Measurements from ENCODE around the gene KDELR1.

DNA sequence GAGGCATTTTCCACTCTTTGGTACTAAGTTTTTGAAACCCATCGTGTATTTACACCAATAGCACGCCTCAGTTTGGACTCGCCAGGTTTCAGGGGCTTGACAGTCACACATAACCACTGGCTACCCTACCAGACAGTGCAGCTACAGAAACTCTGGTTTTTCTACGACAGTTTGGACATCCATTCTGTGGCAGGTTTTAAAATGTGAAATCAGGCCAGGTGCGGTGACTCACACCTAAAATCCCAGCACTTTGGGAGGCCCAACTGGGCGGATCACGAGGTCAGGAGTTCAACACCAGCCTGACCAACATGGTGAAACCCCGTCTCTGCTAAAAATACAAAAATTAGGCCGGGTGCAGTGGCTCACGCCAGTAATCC, 13.2 kb downstream of the KDELR1 start:
- TF ChIP-seq, protein P1, sequence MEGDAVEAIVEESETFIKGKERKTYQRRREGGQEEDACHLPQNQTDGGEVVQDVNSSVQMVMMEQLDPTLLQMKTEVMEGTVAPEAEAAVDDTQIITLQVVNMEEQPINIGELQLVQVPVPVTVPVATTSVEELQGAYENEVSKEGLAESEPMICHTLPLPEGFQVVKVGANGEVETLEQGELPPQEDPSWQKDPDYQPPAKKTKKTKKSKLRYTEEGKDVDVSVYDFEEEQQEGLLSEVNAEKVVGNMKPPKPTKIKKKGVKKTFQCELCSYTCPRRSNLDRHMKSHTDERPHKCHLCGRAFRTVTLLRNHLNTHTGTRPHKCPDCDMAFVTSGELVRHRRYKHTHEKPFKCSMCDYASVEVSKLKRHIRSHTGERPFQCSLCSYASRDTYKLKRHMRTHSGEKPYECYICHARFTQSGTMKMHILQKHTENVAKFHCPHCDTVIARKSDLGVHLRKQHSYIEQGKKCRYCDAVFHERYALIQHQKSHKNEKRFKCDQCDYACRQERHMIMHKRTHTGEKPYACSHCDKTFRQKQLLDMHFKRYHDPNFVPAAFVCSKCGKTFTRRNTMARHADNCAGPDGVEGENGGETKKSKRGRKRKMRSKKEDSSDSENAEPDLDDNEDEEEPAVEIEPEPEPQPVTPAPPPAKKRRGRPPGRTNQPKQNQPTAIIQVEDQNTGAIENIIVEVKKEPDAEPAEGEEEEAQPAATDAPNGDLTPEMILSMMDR (IDR thresholded peaks at IDR 0.05): no peak
- no peak for TF ChIP-seq POLR2A (IDR thresholded peaks at IDR 0.05)
